Lung (tissue), 12 donors: ENCODE measurements around the gene TMEM235. TPM values are rescaled to one million over a fixed set of nuclear protein-coding genes. Genes with fewer than 3 reads are reported as not detected.

Experiments used
- ATAC-seq: fragments of 200-7000 bp; cut with Tn5 transposase; one replicate; pipeline ENCODE4 v1.9.1; 2020; ENCODE audit warnings: moderate number of reproducible peaks; ENCODE audit not compliant: insufficient read depth, low FRiP score
- DNase-seq, 3 donors: peaks; one replicate each; pipeline ENCODE4 v3.0.0-alpha.2; 2013 to 2017
- H3K27ac ChIP-seq, 2 donors: one replicate each; pipeline ENCODE4 v1.5.1; 2013; ENCODE audit warnings: mild to moderate bottlenecking in 2 of 2, moderate library complexity in 2 of 2, control low read depth in 1 of 2, inconsistent platforms in 1 of 2, low read depth in 1 of 2, low read length in 1 of 2
- H3K27me3 ChIP-seq, 3 donors: one replicate each; pipeline ENCODE4 v1.5.1; 2013; ENCODE audit warnings: low read length in 2 of 3; ENCODE audit not compliant: control insufficient read depth in 3 of 3, insufficient read depth in 3 of 3
- H3K36me3 ChIP-seq, 4 donors: one replicate each; pipeline ENCODE4 v1.5.1; 2013; ENCODE audit warnings: low read length in 4 of 4, mild to moderate bottlenecking in 1 of 4, moderate library complexity in 1 of 4; ENCODE audit not compliant: control insufficient read depth in 4 of 4, insufficient read depth in 4 of 4
- H3K4me1 ChIP-seq, 5 donors: one replicate each; pipeline ENCODE4 v1.5.1; 2013; ENCODE audit warnings: low read length in 5 of 5, mild to moderate bottlenecking in 2 of 5, moderate library complexity in 1 of 5; ENCODE audit not compliant: control insufficient read depth in 5 of 5, insufficient read depth in 5 of 5
- H3K4me3 ChIP-seq: one replicate; pipeline ENCODE4 v1.5.1; 2013; ENCODE audit warnings: mild to moderate bottlenecking, control low read depth, moderate library complexity
- H3K9ac ChIP-seq, 2 donors: one replicate each; pipeline ENCODE4 v1.5.1; 2013; ENCODE audit warnings: low read length in 2 of 2, control low read depth in 1 of 2; ENCODE audit not compliant: insufficient read depth in 1 of 2
- H3K9me3 ChIP-seq, 4 donors: one replicate each; pipeline ENCODE4 v1.5.1; 2013; ENCODE audit warnings: low read length in 3 of 4, mild to moderate bottlenecking in 1 of 4, moderate library complexity in 1 of 4; ENCODE audit not compliant: control insufficient read depth in 4 of 4, insufficient read depth in 3 of 4
- CTCF ChIP-seq: IDR thresholded peaks from 2 replicates; pipeline ENCODE4 v1.5.1; 2012; ENCODE audit warnings: mild to moderate bottlenecking; ENCODE audit errors: control extremely low read depth, extremely low read depth
- WGBS, 2 donors: extraction: QIAGEN DNeasy Blood & Tissue Kit; methylation state at CpG; one replicate each; pipeline ENCODE4 v1.1.7; 2013; 5-methylcytosine and 5-hydroxymethylcytosine counted together
- polyA plus RNA-seq, 2 donors: library from polyadenylated mRNA; stranded (reverse); fragments of 200-250 nt; gene quantifications; one replicate each; pipeline ENCODE4 v1.2.1, GENCODE V29; 2013
- total RNA-seq, 2 donors: library from RNA; depleted of rRNA in 1 of 2; stranded (reverse); fragments of >200 nt in 1 of 2; gene quantifications; one replicate each; pipeline ENCODE4 v1.2.1, GENCODE V29; 2014 to 2021
- donor health status: control.
- donor health status: control.
- donor health status: Bipolar disorder and iron deficiency.
- donor health status: healthy.
- donor health status: DM: yes; HTN: yes; CAD: no.

Gene TMEM235
- total and polyA plus RNA-seq, 4 donors = 0.08 to 0.97 TPM; not detected in 2

- no peak for ATAC-seq
- H3K36me3 ChIP-seq = peaks cover 0 to 4% (median under 1%) of the 10 kb centered on the region in 4 donors
- peaks cover 0 to 3% (median 0%) of the 10 kb centered on the region in 5 donors for H3K4me1 ChIP-seq
- DNase-seq = no peak
- H3K9ac ChIP-seq = no peak overlapping the region
- H3K4me3 ChIP-seq = no peak overlapping the region
- H3K27me3 ChIP-seq = no peaks in the 10 kb centered on the region
- TF ChIP-seq CTCF = no peak
- 70 to 74% methylated on average over 3 of the region's 3 CpGs for WGBS, 2 donors
- no peaks in the 10 kb centered on the region for H3K9me3 ChIP-seq
- peak overlapping the region in 1 of 2 donors; percentile 52 for H3K27ac ChIP-seq
These were observed 7.7 kb upstream of the TMEM235 start for GRCh38 chr17:78223765-78224164.

- Histone ChIP-seq H3K27ac (peak overlapping the region in 1 of 2 donors; percentile 65), H3K4me3 (no peak overlapping the region)
- 77 to 78% methylated on average over 27 of the region's 27 CpGs for WGBS, 2 donors
These were observed 7.0 kb upstream of the TMEM235 start for GRCh38 chr17:78224231-78225087.

GRCh38 chr17:78225088-78225865, 6.2 kb upstream of the TMEM235 start:
- 95% methylated on average over 16 of the region's 16 CpGs for WGBS, 2 donors
- H3K9me3 ChIP-seq = no peaks in the 10 kb centered on the region
- TF ChIP-seq CTCF = no peak
- ATAC-seq (no peak), DNase-seq (no peak)
- no peak overlapping the region for H3K4me3 ChIP-seq
- peaks cover 0 to 2% (median 0%) of the 10 kb centered on the region in 4 donors for H3K36me3 ChIP-seq
- no peak overlapping the region for H3K9ac ChIP-seq
- H3K27me3 ChIP-seq = peaks cover 0 to 5% (median 2%) of the 10 kb centered on the region in 3 donors
- H3K4me1 ChIP-seq = peaks cover 0 to 3% (median 0%) of the 10 kb centered on the region in 5 donors
- H3K27ac ChIP-seq = peak overlapping the region in 1 of 2 donors; percentile 24

More at GRCh38 chr17:78224231-78225087, 7.0 kb upstream of the TMEM235 start:
- TF ChIP-seq CTCF = no peak
- H3K9ac ChIP-seq = no peak overlapping the region
- ATAC-seq (no peak), DNase-seq (no peak)
- peaks cover 0 to 3% (median 0%) of the 10 kb centered on the region in 5 donors for H3K4me1 ChIP-seq
- H3K36me3 ChIP-seq = peaks cover 0 to 4% (median under 1%) of the 10 kb centered on the region in 4 donors
- H3K9me3 ChIP-seq = no peaks in the 10 kb centered on the region
- no peaks in the 10 kb centered on the region for H3K27me3 ChIP-seq
